SK-N-SH (cell line): ENCODE measurements around the gene CLMN. TPM values are rescaled to one million over a fixed set of nuclear protein-coding genes. Genes with fewer than 3 reads are reported as not detected.

Source experiments
- CTCF ChIA-PET: fragments of 300-600, 350-600 bp; formaldehyde crosslinking; extraction: SDS; loops from one replicate; lab custom pipeline; 2021; lab: Yijun Ruan, JAX
- POLR2A ChIA-PET: fragments of 350-600 bp; sonication (Branson Sonifier 250); formaldehyde crosslinking; extraction: SDS; loops from one replicate; lab custom pipeline; 2020; ENCODE audit warnings: antibody characterized with exemption, inconsistent platforms; lab: Yijun Ruan, JAX
- DNase-seq: peaks from one replicate; pipeline ENCODE4 v3.0.0; 2012
- H2AFZ ChIP-seq: fragments of 200-600 bp; sonication (generic); 2 replicates; pipeline ENCODE4 v1.8.1; 2016; ENCODE audit warnings: antibody characterized with exemption, mild to moderate bottlenecking, low read depth
- H3F3A ChIP-seq: fragments of 200-600 bp; sonication (generic); replicated peaks from 2 replicates; pipeline ENCODE3; 2016; ENCODE audit warnings: antibody characterized with exemption, mild to moderate bottlenecking; ENCODE audit not compliant: insufficient read depth
- H3K27ac ChIP-seq, 2 experiments: fragments of 200-500 bp in 1 of 2; fragments of 200-600 bp in 1 of 2; sonication (Bioruptor generic) in 1 of 2; sonication (generic), shearing (Covaris generic) in 1 of 2; 2 replicates each; pipeline versions ENCODE4 v1.5.1 to v1.6.1; 2014 to 2016; ENCODE audit warnings: low read depth in 2 of 2, inconsistent platforms in 1 of 2, low read length in 1 of 2, mild to moderate bottlenecking in 1 of 2, mixed read lengths in 1 of 2
- H3K27me3 ChIP-seq: fragments of 200-600 bp; sonication (generic), shearing (Covaris generic); 2 replicates; pipeline ENCODE4 v1.6.1; 2016; ENCODE audit warnings: mixed run types; ENCODE audit not compliant: insufficient read depth
- H3K36me3 ChIP-seq, 2 experiments: fragments of 200-500 bp in 1 of 2; fragments of 200-600 bp in 1 of 2; sonication (Bioruptor generic) in 1 of 2; sonication (generic) in 1 of 2; replicated peaks in 1 of 2; 2 replicates each; pipeline versions ENCODE3 to v1.5.1; 2014 to 2016; ENCODE audit warnings: low read length in 1 of 2, mild to moderate bottlenecking in 1 of 2; ENCODE audit not compliant: insufficient read depth in 2 of 2, control insufficient read depth in 1 of 2
- H3K4me1 ChIP-seq, 2 experiments: fragments of 200-500 bp in 1 of 2; fragments of 200-600 bp in 1 of 2; sonication (Bioruptor generic) in 1 of 2; sonication (generic), shearing (Covaris generic) in 1 of 2; 2 replicates each; pipeline versions ENCODE4 v1.5.1 to v1.6.1; 2014 to 2016; ENCODE audit warnings: low read depth in 1 of 2, low read length in 1 of 2, mixed run types in 1 of 2; ENCODE audit not compliant: insufficient read depth in 2 of 2, control insufficient read depth in 1 of 2
- H3K4me2 ChIP-seq: fragments of 200-600 bp; sonication (generic), shearing (Covaris generic); 2 replicates; pipeline ENCODE4 v1.6.1; 2017; ENCODE audit warnings: mixed run types
- H3K4me3 ChIP-seq, 2 experiments: fragments of 200-500 bp in 1 of 2; fragments of 200-600 bp in 1 of 2; sonication (Bioruptor generic) in 1 of 2; sonication (generic), shearing (Covaris generic) in 1 of 2; 2 replicates each; pipeline versions ENCODE4 v1.5.1 to v1.8.1; 2014 to 2016; ENCODE audit warnings: low read depth in 2 of 2, inconsistent platforms in 1 of 2, low read length in 1 of 2, mild to moderate bottlenecking in 1 of 2, mixed read lengths in 1 of 2, moderate library complexity in 1 of 2
- H3K79me2 ChIP-seq: fragments of 200-600 bp; sonication (generic); 2 replicates; pipeline ENCODE4 v1.8.1; 2017; ENCODE audit warnings: mild to moderate bottlenecking; ENCODE audit not compliant: insufficient read depth
- H3K9ac ChIP-seq: fragments of 200-600 bp; sonication (generic); 2 replicates; pipeline ENCODE4 v1.6.1; 2017; ENCODE audit warnings: mixed run types
- H3K9me2 ChIP-seq: fragments of 200-600 bp; sonication (generic); 2 replicates; pipeline ENCODE4 v1.6.1; 2017; ENCODE audit warnings: mixed run types
- H3K9me3 ChIP-seq: fragments of 200-600 bp; sonication (generic); 2 replicates; pipeline ENCODE4 v1.6.1; 2017; ENCODE audit warnings: mixed run types, mild to moderate bottlenecking, moderate library complexity
- H4K20me1 ChIP-seq: fragments of 200-600 bp; sonication (generic); 2 replicates; pipeline ENCODE4 v1.6.1; 2017; ENCODE audit warnings: mild to moderate bottlenecking, mixed run types; ENCODE audit not compliant: insufficient read depth
- CHD2 ChIP-seq: fragments of 150-350 bp; IDR thresholded peaks from 2 replicates; pipeline ENCODE4 v1.6.1; 2018; ENCODE audit warnings: low read length; ENCODE audit not compliant: partially characterized antibody
- CTCF ChIP-seq: fragments of 200-600 bp; sonication (generic); IDR thresholded peaks from 2 replicates; pipeline ENCODE4 v1.6.1; 2017; ENCODE audit warnings: antibody characterized with exemption, mild to moderate bottlenecking, moderate library complexity
- ELF1 ChIP-seq: IDR thresholded peaks from 2 replicates; pipeline ENCODE4 v1.4.0; 2012
- FOXJ3 ChIP-seq: sonication (generic); formaldehyde crosslinking; IDR thresholded peaks from 2 replicates; pipeline ENCODE4 v1.5.1; 2020; ENCODE audit warnings: mild to moderate bottlenecking, missing genetic modification reagents
- GATA2 ChIP-seq: sonication (generic); formaldehyde crosslinking; IDR thresholded peaks from 2 replicates; pipeline ENCODE4 v1.5.0; 2020; ENCODE audit warnings: mild to moderate bottlenecking, missing genetic modification reagents
- IRF3 ChIP-seq: fragments of 150-350 bp; IDR thresholded peaks from 2 replicates; pipeline ENCODE4 v1.6.1; 2016; ENCODE audit warnings: mild to moderate bottlenecking, low read depth, low read length
- MEF2A ChIP-seq: IDR thresholded peaks from 2 replicates; pipeline ENCODE4 v1.4.0; 2012; ENCODE audit warnings: low read depth, borderline replicate concordance
- NRF1 ChIP-seq: IDR thresholded peaks from 2 replicates; pipeline ENCODE4 v1.6.1; 2012; ENCODE audit warnings: low read depth, mild to moderate bottlenecking, low read length
- RAD21 ChIP-seq: IDR thresholded peaks from 2 replicates; pipeline ENCODE4 v1.6.1; 2012; ENCODE audit warnings: mild to moderate bottlenecking, low read length
- RFX5 ChIP-seq: IDR thresholded peaks from 2 replicates; pipeline ENCODE4 v1.6.1; 2012; ENCODE audit warnings: mild to moderate bottlenecking, improper control_type of control experiment, low read length
- SIN3A ChIP-seq: IDR thresholded peaks from 2 replicates; pipeline ENCODE4 v1.6.1; 2012; ENCODE audit warnings: low read depth, mild to moderate bottlenecking, low read length, moderate library complexity, borderline replicate concordance
- USF1 ChIP-seq: IDR thresholded peaks from 2 replicates; pipeline ENCODE4 v1.4.0; 2012; ENCODE audit warnings: low read depth, borderline replicate concordance
- ZBTB33 ChIP-seq: IDR thresholded peaks from 2 replicates; pipeline ENCODE4 v1.4.0; 2012; ENCODE audit warnings: low read depth, borderline replicate concordance
- WGBS: methylation state at CpG from one replicate; pipeline ENCODE4 v1.1.6; 2017; ENCODE audit warnings: low lambda C conversion rate; 5-methylcytosine and 5-hydroxymethylcytosine counted together
- polyA plus RNA-seq, 3 experiments: library from polyadenylated mRNA; depleted of rRNA; stranded (reverse); fragments of >200 nt; gene quantifications; 2 replicates each; pipeline ENCODE4 v1.2.3, GENCODE V29; 2012

CLMN gene
- polyA plus RNA-seq, 1 of the 3 experiments (the other 2 are of a cell fraction), result 1.4 TPM

- H4K20me1 ChIP-seq, result no peaks in the 10 kb centered on the region
- no peak for DNase-seq
- H3K9me2 ChIP-seq, result no peaks in the 10 kb centered on the region
- H3K79me2 ChIP-seq, result no peaks in the 10 kb centered on the region
- no peaks in the 10 kb centered on the region for H3K27me3 ChIP-seq
- no peak overlapping the region for H3K9ac ChIP-seq
- no peak overlapping the region for H2AFZ ChIP-seq
- H3K9me3 ChIP-seq, result no peaks in the 10 kb centered on the region
- H3K4me3 ChIP-seq, result no peak overlapping the region
- H3K27ac ChIP-seq, result no peak overlapping the region
- ChIA-PET POLR2A (no interaction called here), CTCF (interaction anchor here (1.0 kb wide), 1 partner anchor 237 kb away, joined by 3 read pairs; no protein-coding TSS in a partner anchor)
- no peaks in the 10 kb centered on the region for H3K36me3 ChIP-seq
- H3K4me2 ChIP-seq, result no peak overlapping the region
- no peaks in the 10 kb centered on the region for H3F3A ChIP-seq
- TF ChIP-seq FOXJ3 (no peak), CTCF (no peak), GATA2 (CRISPR knock-in tag) (no peak), USF1 (no peak), RFX5 (no peak), SIN3A (no peak), CHD2 (no peak), IRF3 (no peak), ZBTB33 (no peak), RAD21 (no peak), ELF1 (no peak)
- 81% methylated on average over 5 of the region's 6 CpGs for WGBS
- H3K4me1 ChIP-seq, result peaks cover 0 to 9% of the 10 kb centered on the region in 2 experiments; a peak in 2 of 4 replicates
Measured at GRCh38 chr14:95193081-95193480, 126.6 kb downstream of the CLMN start.

GRCh38 chr14:95192311-95192710, 127.4 kb downstream of the CLMN start:
- Histone ChIP-seq H3K4me1 (peaks cover 0 to 9% of the 10 kb centered on the region in 2 experiments; a peak in 2 of 4 replicates), H3F3A (no peaks in the 10 kb centered on the region), H3K27ac (no peak overlapping the region), H3K27me3 (no peaks in the 10 kb centered on the region), H4K20me1 (no peaks in the 10 kb centered on the region), H3K4me2 (no peak overlapping the region), H3K79me2 (no peaks in the 10 kb centered on the region), H3K9me3 (no peaks in the 10 kb centered on the region), H3K4me3 (no peak overlapping the region), H2AFZ (no peak overlapping the region), H3K9me2 (no peaks in the 10 kb centered on the region), H3K9ac (no peak overlapping the region), H3K36me3 (no peaks in the 10 kb centered on the region)
- 98% methylated on average over 6 of the region's 6 CpGs for WGBS
- no peak for TF ChIP-seq MEF2A
- no peak for TF ChIP-seq NRF1
- ChIA-PET CTCF (no interaction called here), POLR2A (no interaction called here)
- no peak for DNase-seq
